GM12878 (cell line): ENCODE results near the gene SESN1.

ENCODE experiments used
- MXI1 ChIP-seq: fragments of 150-350 bp; IDR thresholded peaks from 2 replicates; pipeline ENCODE4 v1.6.1; 2011; ENCODE audit warnings: low read depth, mild to moderate bottlenecking, inconsistent platforms, low read length, improper control_type of control experiment
- POLR2AphosphoS5 ChIP-seq: IDR thresholded peaks from 2 replicates; pipeline ENCODE4 v1.6.1; 2011; ENCODE audit warnings: mild to moderate bottlenecking, low read length, inconsistent platforms
- SIN3A ChIP-seq: IDR thresholded peaks from 2 replicates; pipeline ENCODE4 v1.6.1; 2012; ENCODE audit warnings: low read depth, low read length, improper control_type of control experiment
- SP1 ChIP-seq: IDR thresholded peaks from one replicate; pipeline ENCODE4 v1.6.1; 2011; ENCODE audit warnings: low read depth, low read length
- SUPT20H ChIP-seq: IDR thresholded peaks from 2 replicates; pipeline ENCODE4 v1.6.1; 2011; ENCODE audit warnings: low read depth, mild to moderate bottlenecking, low read length, moderate library complexity, borderline replicate concordance; ENCODE audit not compliant: control insufficient read depth
- TCF7 ChIP-seq: IDR thresholded peaks from 2 replicates; pipeline ENCODE4 v1.6.1; 2014; ENCODE audit warnings: antibody characterized with exemption, borderline replicate concordance

DNA sequence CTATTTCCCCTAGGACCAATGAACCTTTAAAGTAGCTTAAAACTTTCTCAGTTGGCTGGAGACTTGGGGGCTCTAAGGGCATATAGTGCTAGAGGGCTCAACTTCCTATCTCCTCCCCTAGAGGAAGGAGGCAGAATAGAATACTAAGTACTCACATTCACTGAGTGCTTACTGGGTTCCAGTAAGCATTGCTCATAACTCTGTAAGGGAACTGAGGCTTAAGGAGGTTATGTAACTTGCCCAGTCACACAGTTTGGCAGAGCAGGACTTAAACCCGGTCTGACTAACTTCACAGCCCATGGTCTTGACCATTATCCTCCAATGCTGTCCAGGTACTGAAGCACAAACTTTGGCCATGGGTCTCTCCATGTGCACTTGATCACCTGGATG is 12.5 kb downstream of the SESN1 start:
- TF ChIP-seq SUPT20H: no peak
- no peak for TF ChIP-seq SIN3A
- no peak for TF ChIP-seq POLR2AphosphoS5
- TF ChIP-seq MXI1: no peak
- TF ChIP-seq SP1: no peak
- TF ChIP-seq TCF7: no peak
